SK-N-MC (cell line): ENCODE measurements around the gene CRKL.

Source experiments
- EZH2 ChIP-seq: fragments of 200-600 bp; sonication (generic); IDR thresholded peaks from one replicate; pipeline ENCODE4 v1.6.1; 2017; ENCODE audit warnings: antibody characterized with exemption
- POLR2AphosphoS5 ChIP-seq: IDR thresholded peaks from 2 replicates; pipeline ENCODE4 v1.6.1; 2012; ENCODE audit warnings: mild to moderate bottlenecking, low read depth, low read length, borderline replicate concordance

DNA sequence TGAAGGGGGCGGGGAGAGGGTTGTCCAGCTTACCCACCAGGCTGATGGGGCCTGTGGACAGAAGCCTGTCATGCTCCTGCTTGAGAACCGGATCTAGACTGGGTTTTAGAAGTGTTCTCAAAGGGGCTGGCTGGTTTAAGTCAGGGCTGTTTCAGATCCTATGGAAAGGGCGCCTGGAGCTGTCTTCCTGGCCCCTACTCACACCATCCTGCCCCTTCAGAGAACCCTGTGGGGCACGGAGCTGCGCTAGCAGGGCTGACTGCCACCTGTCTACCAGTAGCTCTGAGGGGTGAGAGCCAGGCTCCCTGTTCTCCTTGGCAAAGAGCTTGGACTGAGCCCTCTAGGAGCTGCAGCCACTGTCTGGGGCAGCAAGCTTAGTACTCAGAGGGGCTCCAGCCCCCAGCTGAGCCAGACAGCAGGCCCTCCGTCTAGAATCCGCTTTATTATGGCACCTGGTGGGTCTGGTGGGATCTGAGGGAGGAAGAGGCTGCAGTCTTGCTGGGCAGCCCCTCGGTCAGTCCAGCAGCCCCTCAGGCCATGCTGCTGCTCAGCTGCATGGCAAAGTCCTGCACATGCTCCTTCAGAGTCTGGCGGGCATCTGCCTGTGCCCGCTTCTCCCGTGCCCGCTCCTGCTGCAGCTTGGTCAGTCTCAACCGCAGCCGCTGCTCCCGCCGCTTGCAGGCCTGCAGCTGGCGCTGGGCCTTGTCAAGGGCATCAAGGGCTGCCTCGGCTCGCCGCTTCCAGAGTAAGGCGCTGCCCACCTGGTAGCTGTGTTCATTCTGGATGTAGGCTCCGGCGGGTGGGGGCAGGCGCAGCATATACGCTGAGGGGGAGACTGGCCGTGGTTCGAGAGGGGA, 82.4 kb downstream of the CRKL start:
- TF ChIP-seq POLR2AphosphoS5, result no peak
- TF ChIP-seq EZH2, result no peak
